AG04450 (cell line): Measurements from ENCODE around the gene GHDC. TPM values are rescaled to one million over a fixed set of nuclear protein-coding genes. Genes with fewer than 3 reads are reported as not detected.
"Not testable (repeated sequence)": the region's sequence is repeated elsewhere in the genome, so short reads cannot be mapped to it uniquely, and the experiment has no call there.

Experiments used
- CTCF ChIA-PET: fragments of 300-600, 350-600 bp; formaldehyde crosslinking; extraction: SDS; loops from one replicate; lab custom pipeline; 2022; ENCODE audit warnings: antibody characterized with exemption, inconsistent platforms; lab: Charles Lee
- POLR2A ChIA-PET: fragments of 350-600 bp; formaldehyde crosslinking; extraction: SDS; loops from one replicate; lab custom pipeline; 2021; ENCODE audit warnings: antibody characterized with exemption, inconsistent platforms; lab: Yijun Ruan, JAX
- DNase-seq: peaks from one replicate; pipeline ENCODE4 v3.0.0-alpha.2; 2011; ENCODE audit warnings: low read depth, low spot score
- H3K27ac ChIP-seq: one replicate; pipeline ENCODE4 v1.5.1; 2012; ENCODE audit warnings: low read depth, low read length, control low read depth
- H3K27me3 ChIP-seq: one replicate; pipeline ENCODE4 v1.6.0; 2012; ENCODE audit warnings: low read length; ENCODE audit not compliant: control insufficient read depth, insufficient read depth
- H3K4me3 ChIP-seq: 2 replicates; pipeline ENCODE4 v1.5.1; 2011; ENCODE audit warnings: mild to moderate bottlenecking, low read depth, low read length, control low read depth
- H3K9me3 ChIP-seq: 2 replicates; pipeline ENCODE4 v1.5.1; 2012; ENCODE audit warnings: low read length; ENCODE audit not compliant: control insufficient read depth, insufficient read depth
- polyA minus RNA-seq: library from RNA; depleted of rRNA, polyadenylated mRNA; stranded (reverse); fragments of >200 nt; gene quantifications from 2 replicates; pipeline ENCODE4 v1.2.3, GENCODE V29; 2011; rRNA and poly(A)+ RNA removed
- polyA plus RNA-seq: library from polyadenylated mRNA; depleted of rRNA; stranded (reverse); fragments of >200 nt; gene quantifications from 2 replicates; pipeline ENCODE4 v1.2.3, GENCODE V29; 2011; rRNA removed
- TF ChIP-seq, protein P1 (sequence below): IDR thresholded peaks from 2 replicates; pipeline ENCODE4 v1.5.1; 2011; ENCODE audit warnings: low read depth, low read length, control low read depth, inconsistent platforms

Gene GHDC, protein sequence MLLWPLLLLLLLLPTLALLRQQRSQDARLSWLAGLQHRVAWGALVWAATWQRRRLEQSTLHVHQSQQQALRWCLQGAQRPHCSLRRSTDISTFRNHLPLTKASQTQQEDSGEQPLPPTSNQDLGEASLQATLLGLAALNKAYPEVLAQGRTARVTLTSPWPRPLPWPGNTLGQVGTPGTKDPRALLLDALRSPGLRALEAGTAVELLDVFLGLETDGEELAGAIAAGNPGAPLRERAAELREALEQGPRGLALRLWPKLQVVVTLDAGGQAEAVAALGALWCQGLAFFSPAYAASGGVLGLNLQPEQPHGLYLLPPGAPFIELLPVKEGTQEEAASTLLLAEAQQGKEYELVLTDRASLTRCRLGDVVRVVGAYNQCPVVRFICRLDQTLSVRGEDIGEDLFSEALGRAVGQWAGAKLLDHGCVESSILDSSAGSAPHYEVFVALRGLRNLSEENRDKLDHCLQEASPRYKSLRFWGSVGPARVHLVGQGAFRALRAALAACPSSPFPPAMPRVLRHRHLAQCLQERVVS
- polyA plus RNA-seq: 5.1 and 7.0 TPM in 2 replicates
- 3.6 and 6.3 TPM in 2 replicates for polyA minus RNA-seq

DNA sequence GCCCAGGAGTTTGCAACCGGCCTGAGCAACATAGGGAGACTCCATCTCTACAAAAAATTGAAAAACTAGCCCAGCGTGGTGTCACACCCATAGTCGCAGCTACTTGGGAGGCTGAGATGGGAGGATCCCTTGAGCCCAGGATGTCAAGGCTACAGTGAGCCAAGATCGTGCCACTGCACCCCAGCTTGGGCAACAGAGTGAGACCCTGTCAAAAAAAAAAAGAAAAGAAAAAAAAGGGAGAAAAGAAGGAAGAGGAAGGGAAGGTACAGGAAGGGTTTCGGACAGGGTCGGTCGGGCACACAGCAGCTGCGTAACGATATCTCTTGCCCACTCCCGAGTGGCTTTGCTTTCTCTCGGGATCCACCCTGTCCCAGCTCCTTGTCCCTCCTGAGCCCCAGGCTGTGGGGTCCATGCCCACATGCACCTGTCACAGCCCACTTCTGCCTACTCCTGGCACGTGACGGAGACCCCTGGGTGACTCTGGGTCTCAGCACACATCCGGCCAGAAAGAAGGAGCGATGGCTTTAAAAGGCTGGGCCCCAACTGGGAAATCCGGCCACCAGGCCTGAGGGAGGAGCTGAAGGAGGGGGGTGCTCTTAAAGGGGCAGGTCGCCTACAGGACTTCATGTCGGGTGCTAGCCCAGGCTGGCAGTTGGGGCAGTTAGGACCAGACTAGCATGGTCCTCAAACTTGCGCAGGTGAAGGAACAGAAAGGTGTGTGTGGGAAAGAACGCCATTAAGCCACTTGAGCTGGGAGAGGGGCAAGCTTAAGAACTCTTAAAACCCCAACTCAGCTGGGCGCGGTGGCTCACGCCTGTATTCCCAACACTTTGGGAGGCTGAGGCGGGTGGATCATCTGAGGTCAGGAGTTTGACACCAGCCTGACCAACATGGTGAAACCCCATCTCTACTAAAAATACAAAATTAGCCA lies at the start of gene GHDC:
Gene GHDC (minus strand): TSS at position 526 of the 931 bp plus-strand sequence. CDS start 913 bp downstream, outside the sequence.
- TF ChIP-seq, protein P1, sequence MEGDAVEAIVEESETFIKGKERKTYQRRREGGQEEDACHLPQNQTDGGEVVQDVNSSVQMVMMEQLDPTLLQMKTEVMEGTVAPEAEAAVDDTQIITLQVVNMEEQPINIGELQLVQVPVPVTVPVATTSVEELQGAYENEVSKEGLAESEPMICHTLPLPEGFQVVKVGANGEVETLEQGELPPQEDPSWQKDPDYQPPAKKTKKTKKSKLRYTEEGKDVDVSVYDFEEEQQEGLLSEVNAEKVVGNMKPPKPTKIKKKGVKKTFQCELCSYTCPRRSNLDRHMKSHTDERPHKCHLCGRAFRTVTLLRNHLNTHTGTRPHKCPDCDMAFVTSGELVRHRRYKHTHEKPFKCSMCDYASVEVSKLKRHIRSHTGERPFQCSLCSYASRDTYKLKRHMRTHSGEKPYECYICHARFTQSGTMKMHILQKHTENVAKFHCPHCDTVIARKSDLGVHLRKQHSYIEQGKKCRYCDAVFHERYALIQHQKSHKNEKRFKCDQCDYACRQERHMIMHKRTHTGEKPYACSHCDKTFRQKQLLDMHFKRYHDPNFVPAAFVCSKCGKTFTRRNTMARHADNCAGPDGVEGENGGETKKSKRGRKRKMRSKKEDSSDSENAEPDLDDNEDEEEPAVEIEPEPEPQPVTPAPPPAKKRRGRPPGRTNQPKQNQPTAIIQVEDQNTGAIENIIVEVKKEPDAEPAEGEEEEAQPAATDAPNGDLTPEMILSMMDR: no peak
- ChIA-PET CTCF (interaction anchor here (0.6 kb wide), 1 partner anchor 230 kb away, joined by 4 read pairs; no protein-coding TSS in a partner anchor), POLR2A (interaction anchor here (0.5 to 1.0 kb wide), 3 partner anchors 14 to 325 kb away, joined by 3 to 5 read pairs (median 4); no protein-coding TSS in a partner anchor)
- no peak within 1 kb of the TSS for H3K27ac ChIP-seq
- DNase-seq: peak; percentile 30
- H3K27me3 ChIP-seq: no peaks in the 10 kb centered on the region
- H3K4me3 ChIP-seq: peak within 1 kb of the TSS; percentile 80
- H3K9me3 ChIP-seq: no peaks in the 10 kb centered on the region; the same call in 1 of the 2 replicates

DNA sequence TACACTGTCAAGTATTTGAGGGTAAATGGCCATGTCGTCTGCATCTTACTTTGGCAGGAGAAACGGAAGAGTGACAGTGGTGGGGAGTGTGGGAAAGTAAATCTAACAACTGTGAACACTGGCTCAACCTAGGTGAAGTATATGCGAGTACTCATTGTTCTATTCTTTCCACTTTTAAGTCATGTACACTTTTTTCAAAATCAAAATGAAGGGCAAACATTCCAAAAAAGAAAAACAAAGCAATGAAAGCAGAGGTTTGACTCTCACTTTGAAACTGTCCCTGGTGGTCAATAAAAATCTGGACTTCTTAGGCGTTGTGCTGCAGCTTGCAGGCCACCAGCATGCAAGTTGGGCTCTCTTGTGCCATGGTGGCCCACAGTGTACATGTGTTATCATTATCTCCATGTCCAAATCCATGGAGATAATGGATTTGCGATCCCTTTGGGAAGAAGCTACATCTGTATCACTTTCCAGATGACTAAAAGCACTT lies 49.2 kb upstream of the GHDC start:
- CTCF ChIA-PET: interaction anchor here (1.5 kb wide), 1 partner anchor 21 kb away, joined by 5 read pairs; no protein-coding TSS in a partner anchor
- H3K4me3 ChIP-seq: no peak overlapping the region
- peaks cover 3% of the 10 kb centered on the region; the same call in 1 of the 2 replicates for H3K9me3 ChIP-seq
- no peaks in the 10 kb centered on the region for H3K27me3 ChIP-seq
- no peak overlapping the region for H3K27ac ChIP-seq
- TF ChIP-seq, protein P1: no peak
- POLR2A ChIA-PET: interaction anchor here (0.6 kb wide), 1 partner anchor 251 kb away, joined by 3 read pairs; no protein-coding TSS in a partner anchor
- no peak for DNase-seq

DNA sequence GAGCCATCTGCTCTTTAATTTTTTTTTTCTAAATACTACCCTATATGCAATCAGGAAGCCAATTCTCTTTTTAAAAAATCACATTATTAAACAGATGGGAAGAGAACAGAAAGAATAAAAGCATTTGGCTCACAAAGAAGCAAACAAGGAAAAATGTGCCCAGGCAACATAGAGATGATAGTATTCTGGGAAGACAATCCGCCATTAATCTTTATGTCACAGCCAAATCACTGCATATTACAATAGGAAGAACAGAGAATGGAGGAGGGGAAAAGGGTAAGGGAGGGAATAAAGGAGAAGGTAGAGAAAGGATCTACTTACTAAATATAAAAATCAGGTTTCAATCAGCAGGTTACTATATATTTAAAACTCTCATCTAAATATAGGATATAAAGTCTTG lies 47.6 kb upstream of the GHDC start:
- CTCF ChIA-PET: no interaction called here
- no peaks in the 10 kb centered on the region for H3K9me3 ChIP-seq
- POLR2A ChIA-PET: interaction anchor here (0.9 kb wide), 1 partner anchor 49 kb away, joined by 3 read pairs; no protein-coding TSS in a partner anchor
- H3K27me3 ChIP-seq: no peaks in the 10 kb centered on the region
- H3K4me3 ChIP-seq: no peak overlapping the region
- no peak for DNase-seq
- H3K27ac ChIP-seq: no peak overlapping the region
- TF ChIP-seq, protein P1: no peak

DNA sequence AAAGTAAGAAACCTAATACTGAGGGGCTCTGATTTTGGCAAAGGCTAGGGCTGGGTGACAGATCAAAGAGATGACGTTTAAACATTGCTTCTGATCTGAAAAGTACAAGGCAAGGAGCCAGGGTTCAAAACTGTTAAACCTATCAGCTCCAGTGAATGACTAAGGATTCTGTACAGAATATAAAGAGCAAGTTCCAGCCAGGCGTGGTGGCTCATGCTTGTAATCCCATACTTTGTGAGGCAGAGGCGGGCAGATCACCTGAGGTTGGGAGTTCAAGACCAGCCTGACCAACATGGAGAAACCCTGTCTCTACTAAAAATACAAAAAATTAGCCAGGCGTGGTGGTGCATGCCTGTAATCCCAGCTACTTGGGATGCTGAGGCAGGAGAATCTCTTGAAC lies 46.6 kb upstream of the GHDC start:
- H3K27me3 ChIP-seq, CTCF ChIA-PET, DNase-seq, H3K9me3 ChIP-seq, H3K27ac ChIP-seq, H3K4me3 ChIP-seq: not testable (repeated sequence)
- POLR2A ChIA-PET: interaction anchor here (0.6 to 0.9 kb wide), 2 partner anchors 50 to 128 kb away, joined by 3 to 4 read pairs; no protein-coding TSS in a partner anchor

DNA sequence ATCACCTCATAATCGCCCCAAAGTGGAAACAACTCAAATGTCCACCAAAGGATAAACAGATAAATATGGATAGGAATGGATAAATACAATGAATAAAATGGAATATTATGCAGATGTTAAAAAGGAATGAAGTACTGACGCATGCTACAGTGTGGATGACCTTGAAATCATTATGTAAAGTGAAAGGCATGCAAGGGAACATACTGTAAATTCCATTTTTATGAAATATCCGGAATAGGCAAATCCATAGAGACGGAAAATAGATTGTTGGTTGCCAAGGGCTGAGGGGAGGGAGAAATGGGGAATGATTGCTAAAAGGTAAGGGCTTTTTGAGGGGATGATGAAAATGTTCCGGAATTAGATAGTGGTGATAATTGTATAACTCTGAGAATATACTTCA lies 45.9 kb upstream of the GHDC start:
- POLR2A ChIA-PET: no interaction called here
- CTCF ChIA-PET: no interaction called here
- no peak for DNase-seq
- H3K27me3 ChIP-seq: no peaks in the 10 kb centered on the region
- H3K4me3 ChIP-seq: no peak overlapping the region
- no peak overlapping the region for H3K27ac ChIP-seq
- H3K9me3 ChIP-seq: no peaks in the 10 kb centered on the region
- TF ChIP-seq, protein P1: no peak

DNA sequence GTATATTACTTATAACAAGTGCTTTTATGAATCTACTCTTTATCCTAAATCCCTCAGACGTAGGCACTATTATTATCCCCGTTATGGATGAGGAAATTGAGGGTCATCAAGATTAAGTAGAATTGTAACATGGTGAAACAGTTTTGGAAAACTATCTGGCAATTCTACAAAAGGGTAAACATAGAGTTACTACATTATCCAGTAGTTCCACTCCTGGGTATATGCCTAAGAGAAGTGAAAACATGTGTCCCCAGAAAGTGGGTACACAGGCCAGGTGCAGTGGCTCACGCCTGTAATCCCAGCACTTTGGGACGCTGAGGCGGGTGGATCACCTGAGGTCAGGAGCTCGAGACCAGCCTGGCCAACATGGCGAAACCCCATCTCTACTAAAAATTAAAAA lies 45.3 kb upstream of the GHDC start:
- DNase-seq, H3K27ac ChIP-seq, H3K4me3 ChIP-seq, CTCF ChIA-PET, H3K27me3 ChIP-seq, H3K9me3 ChIP-seq, POLR2A ChIA-PET: not testable (repeated sequence)
